GM18870 (cell line): Measurements from ENCODE around the gene MSANTD1.

Experiments used
- ATAC-seq: cut with Tn5 transposase; IDR thresholded peaks from one replicate; pipeline ENCODE4 v1.9.1; 2021; ENCODE audit warnings: moderate library complexity; ENCODE audit not compliant: unreplicated experiment

The MSANTD1 gene

DNA sequence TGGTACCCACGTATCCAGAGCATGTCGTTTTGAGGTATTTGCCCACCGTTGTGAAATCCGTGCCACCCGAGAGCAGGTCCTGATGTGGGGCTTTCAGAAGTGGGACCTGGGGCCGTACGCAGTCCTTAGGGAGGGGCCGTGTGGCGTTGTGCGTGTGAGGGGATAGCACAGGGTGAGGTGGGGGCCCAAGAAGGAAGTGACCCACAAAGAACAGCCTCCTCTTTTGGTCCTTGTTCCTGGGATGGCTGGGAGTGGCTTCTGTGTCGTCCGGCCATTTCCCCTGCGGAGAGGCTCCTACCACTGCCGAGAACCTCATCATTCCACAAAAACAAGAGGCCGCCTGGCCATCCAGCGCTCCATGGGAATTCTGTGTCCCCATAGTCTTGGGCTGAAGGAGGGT is 17.0 kb upstream of the MSANTD1 start:
- ATAC-seq = no peak

- no peak for ATAC-seq
Observed at GRCh38 chr4:3232871-3233271, 16.1 kb upstream of the MSANTD1 start.

- ATAC-seq = no peak
Observed at GRCh38 chr4:3233391-3234071, 15.4 kb upstream of the MSANTD1 start.

- ATAC-seq = no peak
Observed at GRCh38 chr4:3234171-3235029, 14.6 kb upstream of the MSANTD1 start.

- ATAC-seq = no peak
Observed at GRCh38 chr4:3235030-3235345, 14.0 kb upstream of the MSANTD1 start.

GRCh38 chr4:3235581-3235980 is 13.4 kb upstream of the MSANTD1 start:
- ATAC-seq = no peak

DNA sequence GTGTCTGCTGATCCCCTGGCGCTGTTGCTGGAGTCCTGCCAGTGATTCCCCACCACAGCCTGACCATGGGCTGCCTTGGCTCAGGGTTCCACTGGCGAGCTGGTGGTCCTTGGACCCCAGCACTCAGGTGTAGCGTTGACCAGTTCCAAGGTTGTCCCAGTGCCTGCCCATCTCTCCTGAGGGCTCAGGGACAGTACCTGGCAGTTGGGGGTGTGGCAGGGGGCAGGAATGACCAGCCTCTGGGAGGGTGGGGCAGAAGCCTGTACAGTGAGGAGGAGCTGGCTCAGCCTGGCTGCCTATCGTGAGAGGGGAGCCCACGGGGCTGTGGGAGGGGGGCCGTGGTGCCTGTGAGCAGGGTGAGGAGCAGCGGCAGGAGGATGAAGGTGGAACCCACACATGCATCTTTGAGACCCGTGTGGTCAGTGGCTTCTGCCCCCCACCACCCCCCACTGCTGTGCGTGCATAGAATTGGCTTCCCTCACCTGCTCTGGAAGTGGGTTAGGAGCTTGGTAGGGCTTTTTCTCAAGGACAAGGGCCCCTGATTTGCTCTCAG is 12.6 kb upstream of the MSANTD1 start:
- no peak for ATAC-seq

- ATAC-seq = no peak
Observed at GRCh38 chr4:3237266-3237665, 11.7 kb upstream of the MSANTD1 start.

- ATAC-seq = no peak
Observed at GRCh38 chr4:3237712-3238560, 11.0 kb upstream of the MSANTD1 start.

DNA sequence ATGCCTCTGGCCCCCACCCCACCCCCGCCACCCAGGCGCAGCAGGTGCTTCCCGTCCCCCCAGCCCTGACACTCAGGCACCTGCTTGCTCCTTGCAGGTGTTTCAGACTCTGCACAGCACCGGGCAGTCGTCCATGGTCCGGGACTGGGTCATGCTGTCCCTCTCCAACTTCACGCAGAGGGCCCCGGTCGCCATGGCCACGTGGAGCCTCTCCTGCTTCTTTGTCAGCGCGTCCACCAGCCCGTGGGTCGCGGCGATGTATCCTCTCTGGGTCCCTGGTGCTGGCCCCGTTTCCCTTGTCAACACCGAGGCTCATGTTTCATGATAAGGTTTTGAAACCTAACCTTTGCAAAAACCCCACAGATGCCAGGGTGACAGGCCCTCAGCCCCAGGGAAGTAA is 10.2 kb upstream of the MSANTD1 start:
- ATAC-seq = no peak

DNA sequence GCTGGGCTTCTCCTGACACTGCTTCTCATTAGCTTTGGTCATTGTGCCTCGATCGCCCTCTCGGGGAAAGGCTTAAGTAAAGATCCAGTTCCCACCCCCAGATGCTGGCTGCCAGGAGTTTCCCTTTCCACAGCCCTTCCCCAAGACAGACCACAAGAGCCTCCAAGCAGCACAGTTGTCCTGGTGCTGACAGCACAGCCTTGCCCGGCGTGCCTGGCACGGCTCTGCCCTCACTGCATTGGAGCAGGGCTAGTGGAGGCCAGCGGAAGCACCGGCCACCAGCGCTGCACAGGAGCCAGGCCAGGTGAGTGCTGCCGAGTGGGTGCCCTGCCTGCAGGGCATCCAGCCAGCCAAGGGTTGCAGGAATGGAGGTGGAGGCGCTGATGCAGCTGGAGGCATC is 9.7 kb upstream of the MSANTD1 start:
- ATAC-seq = no peak

DNA sequence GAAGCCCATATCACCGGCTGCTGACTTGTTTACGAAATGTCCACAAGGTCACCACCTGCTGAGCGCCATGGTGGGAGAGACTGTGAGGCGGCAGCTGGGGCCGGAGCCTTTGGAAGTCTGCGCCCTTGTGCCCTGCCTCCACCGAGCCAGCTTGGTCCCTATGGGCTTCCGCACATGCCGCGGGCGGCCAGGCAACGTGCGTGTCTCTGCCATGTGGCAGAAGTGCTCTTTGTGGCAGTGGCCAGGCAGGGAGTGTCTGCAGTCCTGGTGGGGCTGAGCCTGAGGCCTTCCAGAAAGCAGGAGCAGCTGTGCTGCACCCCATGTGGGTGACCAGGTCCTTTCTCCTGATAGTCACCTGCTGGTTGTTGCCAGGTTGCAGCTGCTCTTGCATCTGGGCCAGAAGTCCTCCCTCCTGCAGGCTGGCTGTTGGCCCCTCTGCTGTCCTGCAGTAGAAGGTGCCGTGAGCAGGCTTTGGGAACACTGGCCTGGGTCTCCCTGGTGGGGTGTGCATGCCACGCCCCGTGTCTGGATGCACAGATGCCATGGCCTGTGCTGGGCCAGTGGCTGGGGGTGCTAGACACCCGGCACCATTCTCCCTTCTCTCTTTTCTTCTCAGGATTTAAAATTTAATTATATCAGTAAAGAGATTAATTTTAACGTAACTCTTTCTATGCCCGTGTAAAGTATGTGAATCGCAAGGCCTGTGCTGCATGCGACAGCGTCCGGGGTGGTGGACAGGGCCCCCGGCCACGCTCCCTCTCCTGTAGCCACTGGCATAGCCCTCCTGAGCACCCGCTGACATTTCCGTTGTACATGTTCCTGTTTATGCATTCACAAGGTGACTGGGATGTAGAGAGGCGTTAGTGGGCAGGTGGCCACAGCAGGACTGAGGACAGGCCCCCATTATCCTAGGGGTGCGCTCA is 8.7 kb upstream of the MSANTD1 start:
- no peak for ATAC-seq

GRCh38 chr4:3240936-3241522 is 7.9 kb upstream of the MSANTD1 start:
- no peak for ATAC-seq

GRCh38 chr4:3241898-3242524 is 6.9 kb upstream of the MSANTD1 start:
- no peak for ATAC-seq

- ATAC-seq = no peak
Observed at GRCh38 chr4:3243136-3243780, 5.7 kb upstream of the MSANTD1 start.

- ATAC-seq = no peak
Observed at GRCh38 chr4:3244002-3244401, 5.0 kb upstream of the MSANTD1 start.

DNA sequence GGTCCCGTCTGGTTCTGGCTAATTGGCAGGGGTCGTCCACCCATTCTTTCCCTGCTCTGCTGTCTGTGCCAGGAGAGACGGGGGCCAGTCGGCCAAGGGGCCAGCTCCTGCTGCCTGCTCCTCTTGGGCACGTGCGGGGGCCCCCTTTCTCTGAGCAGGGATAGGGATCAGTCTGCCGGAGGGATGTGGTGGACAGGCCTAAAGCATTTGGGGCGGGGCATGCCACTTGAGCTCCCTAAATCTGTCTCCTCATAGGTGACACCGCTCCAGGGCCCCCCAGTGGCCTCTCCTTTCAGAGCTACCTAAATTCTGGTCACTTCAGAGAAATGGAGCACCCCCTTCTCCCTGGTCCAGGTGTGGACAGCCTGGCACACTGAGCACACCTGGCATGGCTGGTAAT is 4.2 kb upstream of the MSANTD1 start:
- no peak for ATAC-seq

- no peak for ATAC-seq
Observed at GRCh38 chr4:3245676-3246075, 3.3 kb upstream of the MSANTD1 start.
